IMR-90 (cell line): Measurements from ENCODE around the gene STAP2. TPM values are rescaled to one million over a fixed set of nuclear protein-coding genes. Genes with fewer than 3 reads are reported as not detected.

ENCODE experiments used
- ATAC-seq: fragments of 200-7000 bp; cut with Tn5 transposase; 2 replicates; pipeline ENCODE4 v1.9.1; 2020; ENCODE audit warnings: low read depth, mild to moderate bottlenecking, moderate library complexity
- BruUV-seq: library from RNA; stranded (reverse); fragments of 400-500 nt; replicated peaks from 2 replicates; lab custom pipeline; 2021; lab: Mats Ljungman, UMichigan
- CTCF ChIA-PET: fragments of 300-600 bp; formaldehyde crosslinking; extraction: SDS; loops from one replicate; lab custom pipeline; 2021; ENCODE audit warnings: antibody characterized with exemption; lab: Yijun Ruan, JAX
- POLR2A ChIA-PET: fragments of 300-600 bp; sonication (Branson Sonifier 250); formaldehyde crosslinking; loops from one replicate; lab custom pipeline; 2022; ENCODE audit warnings: antibody characterized with exemption; ENCODE audit not compliant: unreplicated experiment; lab: Charles Lee
- DNase-seq: peaks from one replicate; pipeline ENCODE4 v3.0.0; 2013
- H2AFZ ChIP-seq: replicated peaks from 2 replicates; pipeline ENCODE3; 2013; ENCODE audit warnings: low read length, mild to moderate bottlenecking; ENCODE audit not compliant: poor library complexity
- H2AK5ac ChIP-seq: 2 replicates; pipeline ENCODE4 v1.6.1; 2013; ENCODE audit warnings: low read depth, low read length, inconsistent platforms
- H2AK9ac ChIP-seq: replicated peaks from 2 replicates; pipeline ENCODE3; 2013; ENCODE audit warnings: mild to moderate bottlenecking, low read depth, low read length, moderate library complexity; ENCODE audit not compliant: poor library complexity
- H2BK120ac ChIP-seq: 2 replicates; pipeline ENCODE4 v1.6.1; 2013; ENCODE audit warnings: low read depth, low read length, inconsistent platforms
- H2BK15ac ChIP-seq: 3 replicates; pipeline ENCODE4 v1.6.1; 2013; ENCODE audit warnings: low read depth, low read length, inconsistent platforms
- H2BK20ac ChIP-seq: 2 replicates; pipeline ENCODE4 v1.6.1; 2013; ENCODE audit warnings: low read depth, mild to moderate bottlenecking, inconsistent platforms, low read length, moderate library complexity
- H2BK5ac ChIP-seq: 2 replicates; pipeline ENCODE4 v1.6.1; 2013; ENCODE audit warnings: mild to moderate bottlenecking, low read depth, low read length, inconsistent platforms; ENCODE audit not compliant: poor library complexity, severe bottlenecking
- H3K14ac ChIP-seq: replicated peaks from 2 replicates; pipeline ENCODE4 v1.6.1; 2013; ENCODE audit warnings: low read depth, low read length, inconsistent platforms
- H3K18ac ChIP-seq: 2 replicates; pipeline ENCODE4 v1.6.1; 2013; ENCODE audit warnings: low read depth, low read length, control low read depth
- H3K23ac ChIP-seq: 2 replicates; pipeline ENCODE4 v1.6.1; 2013; ENCODE audit warnings: low read depth, low read length, inconsistent platforms
- H3K27ac ChIP-seq: 2 replicates; pipeline ENCODE4 v1.5.1; 2013; ENCODE audit warnings: mild to moderate bottlenecking, control low read depth, low read length; ENCODE audit not compliant: insufficient read depth
- H3K27me3 ChIP-seq: 2 replicates; pipeline ENCODE4 v1.6.1; 2013; ENCODE audit warnings: low read length; ENCODE audit not compliant: control insufficient read depth, insufficient read depth
- H3K36me3 ChIP-seq: 2 replicates; pipeline ENCODE4 v1.6.1; 2013; ENCODE audit warnings: low read length, mixed read lengths; ENCODE audit not compliant: control insufficient read depth, insufficient read depth
- H3K4ac ChIP-seq: 2 replicates; pipeline ENCODE4 v1.6.1; 2013; ENCODE audit warnings: low read depth, low read length, inconsistent platforms
- H3K4me1 ChIP-seq: 2 replicates; pipeline ENCODE4 v1.6.1; 2013; ENCODE audit warnings: low read length, mixed read lengths; ENCODE audit not compliant: control insufficient read depth, insufficient read depth
- H3K4me2 ChIP-seq: 2 replicates; pipeline ENCODE4 v1.6.1; 2013; ENCODE audit warnings: low read depth, mild to moderate bottlenecking, control low read depth, low read length, moderate library complexity
- H3K4me3 ChIP-seq: 2 replicates; pipeline ENCODE4 v1.5.1; 2013; ENCODE audit warnings: low read depth, mild to moderate bottlenecking, control low read depth, low read length, moderate library complexity; ENCODE audit not compliant: insufficient read depth
- H3K56ac ChIP-seq: 2 replicates; pipeline ENCODE4 v1.6.1; 2013; ENCODE audit warnings: low read length, inconsistent platforms; ENCODE audit not compliant: insufficient read depth; ENCODE audit errors: extremely low read depth
- H3K79me1 ChIP-seq, 2 experiments: 2 replicates each; pipeline ENCODE4 v1.6.1; 2013; ENCODE audit warnings: low read length in 2 of 2, inconsistent platforms in 1 of 2, low read depth in 1 of 2
- H3K9ac ChIP-seq: 2 replicates; pipeline ENCODE4 v1.6.1; 2013; ENCODE audit warnings: low read depth, low read length, control low read depth
- H3K9me1 ChIP-seq: 2 replicates; pipeline ENCODE4 v1.6.1; 2013; ENCODE audit warnings: low read length, inconsistent platforms; ENCODE audit not compliant: insufficient read depth
- H3K9me3 ChIP-seq: 2 replicates; pipeline ENCODE4 v1.6.1; 2013; ENCODE audit warnings: low read length; ENCODE audit not compliant: control insufficient read depth, insufficient read depth
- H4K20me1 ChIP-seq: 2 replicates; pipeline ENCODE4 v1.6.1; 2013; ENCODE audit warnings: low read length, inconsistent platforms; ENCODE audit not compliant: insufficient read depth
- H4K5ac ChIP-seq: 2 replicates; pipeline ENCODE4 v1.6.1; 2013; ENCODE audit warnings: mild to moderate bottlenecking, low read depth, low read length, control low read depth
- H4K8ac ChIP-seq, 2 experiments: 2 replicates each; pipeline ENCODE4 v1.6.1; 2013; ENCODE audit warnings: low read depth in 2 of 2, low read length in 2 of 2, control low read depth in 1 of 2, inconsistent platforms in 1 of 2
- H4K91ac ChIP-seq: 2 replicates; pipeline ENCODE4 v1.6.1; 2013; ENCODE audit warnings: low read depth, low read length, inconsistent platforms; ENCODE audit not compliant: insufficient read depth
- CHD1 ChIP-seq: IDR thresholded peaks from 2 replicates; pipeline ENCODE4 v1.6.1; 2012; ENCODE audit warnings: low read depth, low read length, improper control_type of control experiment
- CTCF ChIP-seq: conservative IDR thresholded peaks from 2 replicates; pipeline ENCODE4 v1.5.1; 2012; ENCODE audit warnings: mild to moderate bottlenecking, low read depth, low read length, improper control_type of control experiment
- ELK1 ChIP-seq: fragments of 150-350 bp; IDR thresholded peaks from 2 replicates; pipeline ENCODE4 v1.6.1; 2016; ENCODE audit warnings: low read depth, mild to moderate bottlenecking, low read length, moderate library complexity, borderline replicate concordance
- FOS ChIP-seq: fragments of 150-350 bp; IDR thresholded peaks from 2 replicates; pipeline ENCODE4 v1.6.1; 2016; ENCODE audit warnings: low read depth, low read length
- MAZ ChIP-seq: IDR thresholded peaks from 2 replicates; pipeline ENCODE4 v1.6.1; 2012; ENCODE audit warnings: low read depth, mild to moderate bottlenecking, low read length, improper control_type of control experiment, moderate library complexity, borderline replicate concordance
- NFE2L2 ChIP-seq: fragments of 150-350 bp; IDR thresholded peaks from 2 replicates; pipeline ENCODE4 v1.6.1; 2016; ENCODE audit warnings: low read depth, mild to moderate bottlenecking, low read length
- POLR2A ChIP-seq: IDR thresholded peaks from 2 replicates; pipeline ENCODE4 v1.6.1; 2012; ENCODE audit warnings: mild to moderate bottlenecking, low read depth, low read length
- RCOR1 ChIP-seq: IDR thresholded peaks from 2 replicates; pipeline ENCODE4 v1.6.1; 2012; ENCODE audit warnings: mild to moderate bottlenecking, low read length, improper control_type of control experiment; ENCODE audit not compliant: insufficient replicate concordance
- RFX5 ChIP-seq: IDR thresholded peaks from 2 replicates; pipeline ENCODE4 v1.8.0; 2012; ENCODE audit warnings: low read depth, mild to moderate bottlenecking, low read length, moderate library complexity
- SMC3 ChIP-seq: fragments of 150-350 bp; IDR thresholded peaks from 2 replicates; pipeline ENCODE4 v1.6.1; 2016; ENCODE audit warnings: low read depth, mild to moderate bottlenecking, antibody characterized with exemption, low read length, moderate library complexity
- USF2 ChIP-seq: fragments of 150-350 bp; IDR thresholded peaks from 2 replicates; pipeline ENCODE4 v1.6.1; 2017; ENCODE audit warnings: mild to moderate bottlenecking, antibody characterized with exemption, low read length, low read depth
- WGBS, 2 experiments: methylation state at CpG; one replicate each; pipeline versions ENCODE4 v1.1.5 to v1.1.7; 2013; ENCODE audit warnings: missing lambda C conversion rate in 2 of 2; ENCODE audit not compliant: insufficient read length in 1 of 2; ENCODE audit errors: extremely low coverage in 2 of 2; 5-methylcytosine and 5-hydroxymethylcytosine counted together
- dilution Hi-C: fragments of 300-500 bp; cut with HindIII; formaldehyde crosslinking; loops from one replicate; pipeline ENCODE4 v1.14.3; 2018; ENCODE audit warnings: low sequenced_read_pairs; ENCODE audit not compliant: unreplicated experiment
- in situ Hi-C: fragments of 300-500 bp; cut with MboI; formaldehyde crosslinking; loops from 3 replicates; pipeline ENCODE4 v1.14.3; 2019; ENCODE audit warnings: low sequenced_read_pairs, inconsistent platforms, mixed read lengths
- intact Hi-C: fragments of 100-400 bp; cut with micrococcal nuclease; formaldehyde crosslinking; loops from 2 replicates; pipeline ENCODE4 v1.10.0; 2022
- polyA plus RNA-seq, 3 experiments: library from polyadenylated mRNA; depleted of rRNA; stranded (reverse); fragments of >200 nt; gene quantifications; 2 replicates each; pipeline ENCODE4 v1.2.3, GENCODE V29; 2012; ENCODE audit warnings: low replicate concordance in 1 of 3
- total RNA-seq: library from RNA; depleted of rRNA; stranded (reverse); fragments of >200 nt; gene quantifications from 2 replicates; pipeline ENCODE4 v1.2.3, GENCODE V29; 2012

Gene STAP2
- total and polyA plus RNA-seq, 2 of the 4 experiments (the other 2 are of a cell fraction) = 1.3 to 3.4 TPM

- no peak overlapping the region for H4K8ac ChIP-seq
- intact Hi-C loops = no loop called here
- H3K56ac ChIP-seq = no peak overlapping the region
- no peaks in the 10 kb centered on the region for H3K9me3 ChIP-seq
- DNase-seq (no peak), ATAC-seq (no peak)
- peaks cover 11% of the 10 kb centered on the region for H3K36me3 ChIP-seq
- WGBS, 2 experiments = 100% methylated on average over 2 of the region's 6 CpGs; no CpG with 5 or more reads in 1 of the 2 experiments
- no peak overlapping the region for H2AK9ac ChIP-seq
- no TSS peak for BruUV-seq
- H3K79me1 ChIP-seq = peaks cover 7 to 12% of the 10 kb centered on the region in 2 experiments; a peak in 2 of 4 replicates
- no peak overlapping the region for H3K4ac ChIP-seq
- no peak overlapping the region for H3K9ac ChIP-seq
- H4K91ac ChIP-seq = no peak overlapping the region
- H3K27me3 ChIP-seq = no peaks in the 10 kb centered on the region
- no peak overlapping the region for H3K4me2 ChIP-seq
- no peak overlapping the region for H2AFZ ChIP-seq
- no peak overlapping the region for H2AK5ac ChIP-seq
- in situ Hi-C loops = no loop called here
- H3K23ac ChIP-seq = no peak overlapping the region
- H2BK120ac ChIP-seq = no peak overlapping the region
- dilution Hi-C loops = no loop called here
- H2BK5ac ChIP-seq = no peak overlapping the region
- H3K4me1 ChIP-seq = peaks cover 4% of the 10 kb centered on the region
- H4K20me1 ChIP-seq = no peaks in the 10 kb centered on the region
- TF ChIP-seq CHD1 (no peak), NFE2L2 (no peak), MAZ (no peak), USF2 (no peak), SMC3 (no peak), ELK1 (no peak), FOS (no peak), RCOR1 (no peak), CTCF (no peak), POLR2A (no peak), RFX5 (no peak)
- H3K14ac ChIP-seq = no peak overlapping the region
- H4K5ac ChIP-seq = no peak overlapping the region
- H2BK15ac ChIP-seq = no peak overlapping the region
- no peak overlapping the region for H3K27ac ChIP-seq
- H3K18ac ChIP-seq = no peak overlapping the region
- CTCF ChIA-PET = no interaction called here
- no peak overlapping the region for H2BK20ac ChIP-seq
- H3K4me3 ChIP-seq = no peak overlapping the region
- no peaks in the 10 kb centered on the region for H3K9me1 ChIP-seq
- POLR2A ChIA-PET = no interaction called here
Measured at GRCh38 chr19:4347521-4347920, 8.9 kb upstream of the STAP2 start.
